GOT3 (cell line): ENCODE data around the gene MGARP.

Source experiments
- DNase-seq: peaks from one replicate; lab custom pipeline; 2025; ENCODE audit warnings: mixed read lengths; lab: John Stamatoyannopoulos, UW

Gene MGARP

DNA sequence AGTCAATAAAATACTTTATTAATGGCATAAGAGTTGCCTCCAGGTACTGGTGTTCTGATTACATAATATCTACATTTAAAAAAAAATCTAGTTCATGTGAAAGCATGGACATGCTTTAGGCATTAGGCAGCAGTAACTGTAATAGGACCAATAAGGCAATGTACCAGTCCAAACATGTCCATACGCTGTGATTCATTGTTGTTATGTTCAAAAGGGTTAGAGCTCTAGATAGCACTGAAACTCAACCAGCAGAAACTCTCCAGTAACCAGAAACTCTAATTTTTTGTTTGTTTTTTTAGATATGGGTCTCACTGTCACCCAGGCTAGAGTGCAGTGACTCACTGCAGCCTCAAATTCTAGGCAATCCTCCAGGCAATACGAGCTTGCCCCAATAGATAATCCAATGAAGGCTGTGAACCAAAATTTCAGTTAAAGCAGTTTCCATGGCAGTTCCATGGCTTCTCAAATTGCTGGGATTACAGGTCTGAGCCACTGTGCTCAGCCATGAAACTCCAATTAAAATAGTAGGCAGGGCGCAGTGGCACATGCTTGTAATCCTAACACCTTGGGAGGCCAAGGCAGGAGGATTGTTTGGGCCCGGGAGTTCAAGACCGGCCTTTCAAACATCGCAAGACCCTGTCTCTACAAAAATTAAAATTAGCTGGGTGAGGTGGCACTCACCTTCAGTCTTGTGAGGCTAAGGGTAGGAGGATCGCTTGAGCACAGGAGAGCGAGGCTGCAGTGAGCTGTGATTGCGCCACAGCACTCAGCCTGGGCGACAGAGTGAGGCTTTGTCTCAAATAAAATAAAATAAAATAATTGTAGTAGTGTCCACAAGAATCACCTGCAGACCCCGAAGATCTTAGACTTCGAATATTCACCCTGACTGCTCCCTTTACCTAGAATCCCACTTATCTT, 36.3 kb downstream of the MGARP start:
- no peak for DNase-seq

DNA sequence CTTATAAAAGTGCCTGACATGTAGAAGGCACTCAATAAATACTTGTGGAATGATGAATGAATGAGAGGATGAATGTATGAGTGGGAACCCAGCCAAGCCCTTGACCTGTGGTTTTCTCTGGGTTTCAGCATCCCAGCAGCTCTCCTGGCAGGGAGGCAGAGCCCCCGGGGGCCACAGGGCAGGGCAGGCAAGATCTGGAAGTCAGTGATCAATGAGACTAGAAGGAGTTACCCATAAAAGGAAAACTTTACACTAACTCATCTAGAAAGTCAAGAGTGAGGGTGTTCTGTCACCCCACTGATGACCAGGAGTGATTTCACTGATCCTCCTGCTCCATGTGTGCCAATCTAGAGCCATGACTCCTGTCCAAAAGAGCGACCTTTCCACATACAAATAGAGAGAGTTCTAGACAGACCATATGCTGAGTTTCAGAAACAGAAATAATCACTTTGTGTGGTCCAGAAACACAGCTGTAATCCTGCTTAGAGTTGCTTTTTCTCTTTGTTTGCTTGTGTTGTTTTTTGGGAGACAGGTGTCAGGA, 37.4 kb downstream of the MGARP start:
- DNase-seq: no peak

DNA sequence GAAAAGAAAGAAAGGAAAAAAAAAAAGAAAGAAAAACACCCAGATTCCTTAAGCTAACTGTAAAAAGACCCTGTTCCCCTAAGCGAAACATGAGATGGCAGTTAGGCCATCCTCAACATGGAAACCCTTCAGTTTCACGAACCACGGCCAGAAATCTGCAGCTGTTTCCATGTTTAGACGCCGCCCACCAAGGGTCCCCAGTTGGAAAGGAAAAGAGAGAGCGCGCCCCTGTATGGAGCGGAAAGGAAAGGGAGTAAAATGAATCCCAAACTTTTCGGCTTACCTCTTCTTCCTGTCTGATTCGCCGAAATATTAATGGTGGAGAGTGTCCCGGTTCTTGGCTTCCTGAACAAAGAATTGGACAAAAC, 38.3 kb downstream of the MGARP start:
- no peak for DNase-seq

DNA sequence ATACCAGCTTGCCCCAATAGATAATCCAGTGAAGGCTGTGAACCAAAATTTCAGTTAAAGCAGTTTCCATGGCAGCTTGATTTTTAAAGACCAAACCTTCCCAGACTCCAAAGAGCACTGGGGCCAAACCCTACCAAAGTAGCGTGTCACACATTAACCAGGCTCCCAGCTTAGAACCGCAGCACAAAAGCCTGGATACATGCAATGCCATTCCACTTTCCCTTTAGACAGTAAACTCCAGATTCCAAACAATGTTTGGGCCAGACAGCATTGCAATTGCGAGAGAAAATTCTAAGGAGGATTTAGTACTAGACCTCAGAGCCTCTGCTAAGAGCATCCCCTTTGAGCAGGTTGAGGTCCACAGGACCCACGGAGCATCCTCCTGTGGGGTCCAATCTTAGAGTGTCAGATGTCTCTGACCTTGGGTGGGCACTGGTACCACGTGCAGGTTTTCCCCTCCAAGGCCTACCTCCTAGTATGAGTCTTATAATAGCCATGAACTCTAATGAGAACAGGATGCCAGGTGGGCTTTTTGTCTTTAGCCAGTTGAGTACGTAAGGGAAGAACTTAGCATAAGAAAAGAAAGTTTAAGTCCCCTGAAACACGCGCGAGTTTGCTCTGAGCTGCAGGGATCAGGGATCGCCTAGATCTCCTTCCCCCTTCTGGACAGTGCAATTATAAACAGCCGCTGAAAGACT, 38.8 kb downstream of the MGARP start:
- no peak for DNase-seq

DNA sequence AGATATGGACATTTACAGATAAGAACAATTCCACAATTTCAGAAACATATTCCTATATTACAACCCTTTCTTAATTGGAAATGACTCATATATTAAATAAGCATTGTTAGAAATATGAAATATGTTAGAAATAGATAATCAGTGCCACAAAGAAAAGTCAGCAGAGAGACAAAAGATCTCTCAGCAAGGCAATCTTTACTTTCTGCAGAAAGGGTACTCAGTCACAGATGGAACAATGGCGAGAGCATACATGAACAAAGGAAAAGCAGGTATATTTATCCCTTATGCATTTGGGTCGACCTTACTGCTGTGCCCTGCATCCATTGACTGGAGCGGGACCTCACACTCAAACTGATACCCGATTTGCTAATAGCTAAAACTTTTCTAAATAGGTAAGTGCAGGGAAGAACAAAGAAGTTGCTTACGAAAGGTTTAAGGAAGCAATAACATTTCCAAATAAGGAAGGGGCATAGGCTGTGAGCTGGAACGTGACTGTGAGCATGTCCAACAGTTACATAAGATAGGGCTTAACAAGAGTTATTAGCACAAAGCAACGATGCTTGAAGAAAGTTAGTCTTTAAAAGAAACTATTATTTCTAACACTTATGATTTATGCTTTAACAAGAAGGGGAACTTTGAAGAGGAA, 40.8 kb downstream of the MGARP start:
- no peak for DNase-seq

DNA sequence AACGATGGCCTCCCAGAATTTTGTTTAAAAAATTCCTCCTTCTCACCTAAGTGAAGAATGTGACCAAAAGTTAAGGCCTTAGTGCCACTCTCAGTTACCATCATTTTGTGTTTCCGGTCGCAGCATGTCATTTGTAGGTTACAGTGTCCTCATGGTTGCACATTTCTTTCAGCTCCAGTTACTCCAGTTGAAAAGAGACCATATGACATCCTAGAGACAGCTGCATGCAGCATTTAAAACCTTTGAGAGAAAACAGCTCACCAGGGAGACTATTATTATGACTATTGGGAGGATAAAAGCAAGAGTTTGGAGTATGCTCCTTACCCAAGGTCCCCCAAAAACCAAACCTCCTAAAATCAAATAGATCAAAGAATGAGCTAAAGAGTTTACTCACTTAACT, 45.8 kb downstream of the MGARP start:
- DNase-seq: no peak

DNA sequence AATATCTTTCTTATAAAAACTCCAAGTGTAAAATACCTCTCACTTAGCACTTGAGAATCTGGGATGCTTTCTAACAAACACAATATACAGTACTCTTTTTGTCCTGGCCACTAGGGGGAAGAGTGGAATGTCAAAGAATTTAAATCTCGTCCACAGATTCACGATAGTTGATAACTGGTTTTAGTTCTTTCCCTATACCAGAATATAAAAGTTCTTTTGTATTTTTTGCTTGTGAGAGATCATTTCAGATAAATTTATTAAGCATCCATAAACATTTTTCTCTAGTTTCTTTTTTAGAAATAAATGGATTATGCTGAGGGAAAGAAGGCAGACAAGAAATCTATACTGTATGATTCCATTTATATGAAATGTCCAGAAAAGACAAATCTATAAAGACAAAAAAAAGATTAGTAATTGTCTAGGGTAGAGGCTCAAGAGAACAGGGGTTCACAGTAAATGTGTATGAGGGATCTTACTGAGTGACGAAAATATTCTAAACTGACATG, 50.4 kb downstream of the MGARP start:
- no peak for DNase-seq

DNA sequence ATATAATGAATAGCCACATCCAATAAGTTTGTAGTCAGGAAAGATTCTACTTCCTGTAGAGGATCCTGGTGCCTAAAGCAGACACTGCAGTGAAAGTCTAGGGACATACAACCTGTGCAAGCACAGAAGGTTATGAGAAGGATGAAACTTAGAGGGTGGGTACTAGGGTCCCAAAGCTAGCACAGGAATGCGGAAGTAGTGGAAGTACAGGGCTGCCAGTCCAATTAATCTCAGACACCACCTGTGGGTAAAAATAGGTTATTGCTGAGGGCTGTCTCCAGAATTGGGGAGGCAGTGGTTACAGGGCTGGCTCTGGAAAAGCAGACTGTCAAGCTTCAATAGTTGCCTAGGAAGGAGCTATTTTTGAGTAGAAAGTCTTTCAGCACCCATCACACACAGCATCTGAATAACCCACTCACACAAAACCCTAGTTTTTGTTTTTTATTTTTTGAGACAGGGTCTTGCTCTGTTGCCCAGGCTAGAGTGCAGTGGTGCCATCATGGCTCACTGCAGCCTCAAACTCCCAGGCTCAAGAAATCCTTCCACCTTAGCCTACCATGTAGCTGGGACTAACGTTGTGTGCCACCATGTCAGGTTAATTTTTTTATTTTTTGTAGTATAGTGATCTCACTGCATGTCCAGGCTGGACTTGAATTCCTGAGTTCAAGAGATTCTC, 52.2 kb downstream of the MGARP start:
- DNase-seq: no peak

DNA sequence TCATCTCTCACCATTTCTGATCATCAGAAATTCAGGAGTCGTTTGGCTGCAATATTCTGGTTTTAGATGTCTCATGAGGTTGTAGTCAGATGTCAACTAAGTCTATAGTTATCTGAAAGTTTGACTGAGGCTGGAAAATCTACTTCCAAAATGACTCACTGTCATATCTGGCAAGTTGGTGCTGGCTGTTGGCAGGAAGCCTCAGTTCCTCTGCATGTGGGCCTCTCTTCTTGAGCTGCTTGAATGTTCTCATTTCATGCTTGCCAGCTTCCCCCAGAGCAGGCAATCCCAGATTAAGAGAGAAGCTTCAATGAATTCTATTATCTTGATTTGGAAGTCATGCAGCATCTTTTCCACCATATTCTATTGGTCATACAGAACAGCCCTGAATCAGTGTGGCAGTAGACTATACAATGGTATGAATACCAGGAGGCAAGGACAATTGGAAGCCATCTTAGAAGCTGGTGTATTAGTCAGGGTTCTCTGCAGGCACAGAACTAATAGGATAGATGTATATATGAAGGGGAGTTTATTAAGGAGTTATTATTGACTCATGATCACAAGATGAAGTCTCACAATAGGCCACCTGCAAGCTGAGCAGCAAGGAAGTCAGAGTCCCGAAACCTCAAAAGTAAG, 56.2 kb downstream of the MGARP start:
- no peak for DNase-seq

DNA sequence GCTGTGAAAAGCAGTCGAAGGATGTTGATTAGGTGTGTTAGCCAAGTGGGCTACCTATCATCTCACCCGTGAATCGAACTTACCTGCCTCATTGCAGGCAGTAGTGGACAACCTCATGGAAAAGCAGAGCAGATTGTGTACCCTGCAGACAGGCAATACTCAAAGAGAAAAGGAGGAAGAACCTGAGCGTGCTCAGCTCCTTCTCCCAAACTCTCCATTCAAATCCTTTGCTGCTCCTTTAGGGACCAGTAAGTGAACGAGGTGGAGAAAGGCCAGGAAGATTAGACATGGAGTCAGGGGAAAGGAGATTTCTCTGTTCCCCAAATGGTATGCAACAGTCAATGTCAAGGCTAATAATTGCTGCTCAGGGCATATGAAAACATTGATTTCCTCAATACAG, 57.8 kb downstream of the MGARP start:
- DNase-seq: no peak

DNA sequence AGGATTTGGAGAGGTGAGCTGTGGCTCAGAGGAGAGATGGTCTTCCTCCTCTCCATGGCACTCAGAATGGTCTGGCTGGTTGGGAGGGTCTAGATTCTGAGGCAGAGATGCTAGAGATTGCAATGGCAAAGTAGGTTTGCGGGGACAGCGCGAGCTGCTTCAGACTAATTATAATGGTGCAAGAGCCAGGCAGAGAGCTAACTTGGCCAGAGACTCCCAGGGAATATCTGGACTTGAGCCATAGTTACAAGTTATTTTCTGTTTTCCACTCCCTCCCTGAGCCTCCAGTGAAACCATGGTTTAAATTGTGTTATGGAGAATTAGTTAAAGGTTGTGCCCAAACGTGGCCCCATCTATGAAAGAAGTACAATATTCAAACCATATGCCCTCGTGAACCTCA, 58.3 kb downstream of the MGARP start:
- no peak for DNase-seq

DNA sequence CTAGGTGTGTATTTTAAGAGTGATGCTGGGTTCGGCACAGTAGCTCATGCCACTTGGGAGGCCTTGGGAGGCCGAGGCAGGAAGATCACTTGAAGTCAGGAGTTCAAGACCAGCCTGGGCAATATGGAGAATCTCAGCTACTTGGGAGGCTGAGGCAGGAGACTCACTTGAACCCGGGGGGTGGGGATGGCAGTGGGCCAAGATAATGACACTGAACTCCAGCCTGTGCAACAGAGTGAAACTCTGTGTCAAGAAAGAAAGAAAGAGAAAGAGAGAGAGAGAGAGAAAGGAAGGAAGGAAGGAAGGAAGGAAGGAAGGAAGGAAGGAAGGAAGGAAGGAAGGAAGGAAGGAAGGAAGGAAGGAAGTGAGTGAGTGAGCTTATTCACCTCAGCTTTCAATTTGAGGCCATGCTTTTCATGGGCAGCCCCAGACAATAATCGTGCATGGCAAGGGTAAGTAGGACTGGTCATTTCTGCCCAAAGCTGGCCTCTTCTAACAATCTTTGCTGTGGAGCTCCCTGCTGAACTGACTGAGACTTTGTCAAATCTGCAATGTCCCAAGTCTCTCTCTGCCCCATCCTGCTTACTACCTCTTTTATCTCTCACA, 60.5 kb downstream of the MGARP start:
- no peak for DNase-seq
